ENCODE measurements around the gene ARCN1.

Gene ARCN1

DNA sequence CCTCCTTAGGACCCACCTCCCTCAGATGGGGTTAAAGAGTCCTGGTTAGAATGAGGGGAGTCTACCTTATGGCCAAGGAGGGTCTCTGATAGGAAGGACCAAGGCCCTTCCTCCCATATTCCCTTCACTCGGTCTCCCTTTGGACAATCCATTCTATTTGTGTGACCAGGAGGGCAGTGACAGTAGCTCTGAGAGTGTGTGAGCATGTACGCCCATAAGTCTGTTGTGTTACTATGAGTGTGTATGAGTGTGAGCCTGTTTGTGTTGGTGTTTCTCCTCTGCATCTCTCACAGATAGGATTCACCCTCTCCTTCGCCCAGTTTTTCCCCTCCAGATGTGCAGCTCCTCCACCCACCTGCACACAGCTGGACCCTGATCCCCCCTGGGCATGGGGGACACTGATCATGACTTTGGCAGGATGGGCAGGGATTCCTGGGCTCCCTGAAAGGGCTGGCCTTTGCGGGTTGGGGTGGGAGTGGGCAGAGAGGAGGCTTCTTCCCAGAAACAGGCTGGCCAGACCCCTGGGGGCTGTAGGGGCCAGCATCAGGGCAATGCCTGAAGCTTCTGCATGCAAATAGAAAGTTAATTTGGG, 49.7 kb downstream of the ARCN1 start:
- DNase-seq (ENCODE audit: low read depth) = no peak

DNA sequence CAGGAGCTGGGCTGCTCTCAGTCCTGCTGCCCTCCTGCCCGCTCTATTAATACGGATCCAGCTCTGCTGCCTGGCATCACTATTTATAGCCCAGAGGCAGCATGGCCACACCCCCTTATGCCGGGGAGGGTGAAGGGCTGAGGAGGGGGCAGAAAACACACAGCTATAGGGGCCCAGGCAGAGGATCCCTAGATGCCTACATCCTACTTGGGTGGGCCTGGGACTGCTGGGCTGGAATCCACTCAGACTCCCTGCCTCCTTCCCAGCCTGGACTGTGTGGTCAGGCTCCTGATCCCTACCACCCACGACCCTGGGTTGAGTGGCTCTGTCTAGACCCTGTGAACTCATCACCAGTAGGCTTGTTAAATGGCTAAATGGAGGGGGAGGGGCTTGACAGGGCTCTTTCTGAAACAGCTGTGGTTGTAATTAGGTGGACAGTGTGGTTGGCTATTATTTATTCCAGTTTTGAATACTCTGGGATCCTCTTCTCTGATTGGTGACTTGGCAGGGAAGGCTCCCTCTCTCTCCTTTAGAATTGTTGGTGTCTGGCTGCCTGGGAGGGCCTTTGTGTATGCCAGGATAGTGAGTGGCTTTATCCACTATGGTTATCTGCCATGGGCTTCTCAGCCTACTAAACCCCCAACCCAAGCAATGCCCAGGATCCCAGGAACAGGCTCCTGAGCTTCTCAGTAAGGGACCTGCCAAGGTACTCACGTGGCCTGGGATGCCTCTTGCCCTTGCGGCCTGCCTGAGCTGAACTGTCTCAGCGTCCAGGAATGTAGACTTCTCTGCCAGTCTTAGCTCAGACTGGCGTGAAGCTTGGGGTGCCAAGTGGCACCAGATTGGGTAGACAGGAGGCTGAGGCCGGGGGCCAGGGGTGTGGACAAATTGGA, 50.4 kb downstream of the ARCN1 start:
- no peak for DNase-seq (ENCODE audit: low read depth)

DNA sequence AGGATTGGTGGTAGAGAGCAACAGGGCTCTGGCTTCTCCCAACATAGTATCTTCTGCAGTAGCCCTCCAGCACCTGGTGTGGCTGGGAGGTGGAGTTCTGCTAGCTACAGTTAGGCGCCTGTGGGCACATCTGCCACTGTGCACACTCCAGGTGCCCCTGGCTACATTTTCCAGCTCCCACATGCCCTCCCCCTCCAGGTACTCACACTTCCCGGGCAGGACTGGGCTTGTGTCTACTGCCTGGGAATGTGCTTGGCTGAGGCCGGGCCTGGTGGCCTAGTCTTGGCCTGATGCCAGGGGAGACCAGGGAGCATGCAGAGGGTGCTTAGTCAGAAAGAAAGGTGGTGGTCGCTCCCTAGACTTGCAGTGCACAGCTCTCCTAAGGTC, 51.1 kb downstream of the ARCN1 start:
- DNase-seq (ENCODE audit: low read depth) = no peak

DNA sequence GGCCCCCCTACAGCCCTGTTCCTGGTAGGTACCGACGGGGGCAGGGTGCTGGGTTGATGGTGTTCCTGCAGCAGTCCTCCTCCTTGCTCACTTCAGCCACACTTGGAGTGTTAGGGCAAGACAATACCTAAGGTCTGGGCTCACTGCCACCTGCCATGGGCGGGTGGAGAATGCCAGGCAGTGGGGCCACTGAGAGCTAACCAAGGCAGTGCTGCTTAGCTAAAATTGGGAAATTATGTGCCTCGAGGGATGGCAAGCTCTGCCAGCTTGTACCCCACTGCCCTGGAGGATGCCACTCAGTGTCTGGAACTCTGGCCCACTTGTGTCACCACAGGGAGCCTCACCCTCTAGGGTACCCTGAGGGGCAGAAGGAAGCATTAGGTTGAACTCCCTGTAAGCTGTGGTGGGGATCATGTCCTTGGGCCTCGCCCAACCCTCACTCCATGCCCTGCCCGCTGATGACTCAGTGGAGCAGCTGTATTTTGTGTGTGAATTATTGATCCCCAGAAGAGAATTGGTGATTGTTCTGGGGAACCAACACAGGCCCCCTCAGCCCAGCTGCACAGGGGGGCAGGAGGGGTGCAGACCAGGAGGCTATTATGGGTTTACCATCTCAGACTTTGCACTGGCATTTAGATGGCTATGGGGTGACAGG, 53.0 kb downstream of the ARCN1 start:
- DNase-seq (ENCODE audit: low read depth) = no peak

DNA sequence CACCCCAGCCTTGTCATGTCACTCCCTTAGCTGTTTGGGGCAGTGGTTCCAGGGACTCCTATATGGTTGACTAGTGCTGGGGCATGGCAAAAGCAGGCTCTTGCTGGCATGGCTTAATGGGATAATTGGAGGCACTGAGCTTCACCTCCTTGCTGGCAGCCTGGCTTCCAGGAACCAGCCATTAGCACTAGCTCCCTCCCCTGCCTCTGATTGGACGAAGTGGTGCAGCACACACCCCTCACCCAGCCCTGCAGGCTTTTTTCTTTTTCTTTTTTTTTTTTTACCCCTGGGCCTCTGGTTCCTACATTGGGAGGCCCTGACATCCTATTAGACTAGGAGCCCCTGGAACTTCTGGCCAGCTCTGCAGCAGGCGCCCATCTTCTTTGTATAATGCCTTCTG, 53.8 kb downstream of the ARCN1 start:
- no peak for DNase-seq (ENCODE audit: low read depth)

DNA sequence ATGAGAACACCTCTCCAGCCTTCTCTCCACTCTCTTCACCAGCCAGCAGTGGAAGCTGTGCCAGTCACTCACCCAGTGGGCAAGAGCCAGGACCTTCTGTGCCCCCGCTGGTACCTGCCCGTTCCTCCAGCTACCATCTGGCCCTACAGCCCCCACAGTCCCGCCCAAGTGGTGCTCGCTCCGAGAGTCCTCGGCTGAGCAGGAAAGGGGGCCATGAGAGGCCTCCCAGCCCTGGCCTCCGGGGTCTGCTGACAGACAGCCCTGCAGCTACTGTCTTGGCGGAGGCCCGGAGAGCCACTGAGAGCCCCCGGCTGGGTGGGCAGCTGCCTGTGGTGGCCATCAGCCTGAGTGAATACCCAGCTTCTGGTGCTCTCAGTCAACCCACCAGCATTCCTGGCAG, 55.4 kb downstream of the ARCN1 start:
- DNase-seq (ENCODE audit: low read depth) = no peak

DNA sequence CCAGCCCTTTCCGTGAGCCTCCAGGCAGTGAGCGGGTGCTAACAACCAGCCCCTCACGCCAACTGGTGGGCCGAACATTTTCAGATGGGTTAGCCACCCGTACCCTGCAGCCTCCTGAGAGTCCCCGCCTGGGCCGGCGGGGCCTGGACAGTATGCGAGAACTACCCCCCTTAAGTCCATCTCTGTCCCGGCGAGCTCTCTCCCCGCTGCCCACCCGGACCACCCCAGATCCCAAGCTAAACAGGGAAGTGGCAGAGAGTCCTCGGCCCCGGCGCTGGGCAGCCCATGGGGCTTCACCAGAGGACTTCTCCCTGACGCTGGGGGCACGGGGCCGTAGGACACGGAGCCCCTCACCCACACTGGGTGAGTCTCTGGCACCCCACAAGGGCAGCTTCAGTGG, 55.8 kb downstream of the ARCN1 start:
- no peak for DNase-seq (ENCODE audit: low read depth)

DNA sequence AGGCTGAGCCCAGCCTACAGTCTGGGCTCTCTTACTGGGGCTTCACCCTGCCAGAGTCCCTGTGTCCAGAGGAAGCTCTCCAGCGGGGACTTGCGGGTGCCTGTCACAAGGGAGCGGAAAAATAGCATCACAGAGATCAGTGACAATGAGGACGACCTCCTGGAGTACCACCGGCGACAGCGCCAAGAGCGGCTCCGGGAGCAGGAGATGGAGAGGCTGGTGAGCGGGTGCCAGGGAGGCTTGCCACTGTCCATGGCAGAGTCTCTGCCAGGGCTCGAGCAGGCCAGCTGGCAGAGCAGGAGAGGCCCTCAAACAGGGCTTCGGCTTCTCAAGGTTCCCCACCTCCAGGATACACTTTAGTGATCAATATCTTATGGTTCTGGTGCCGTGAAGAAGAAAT, 56.2 kb downstream of the ARCN1 start:
- DNase-seq (ENCODE audit: low read depth) = no peak

DNA sequence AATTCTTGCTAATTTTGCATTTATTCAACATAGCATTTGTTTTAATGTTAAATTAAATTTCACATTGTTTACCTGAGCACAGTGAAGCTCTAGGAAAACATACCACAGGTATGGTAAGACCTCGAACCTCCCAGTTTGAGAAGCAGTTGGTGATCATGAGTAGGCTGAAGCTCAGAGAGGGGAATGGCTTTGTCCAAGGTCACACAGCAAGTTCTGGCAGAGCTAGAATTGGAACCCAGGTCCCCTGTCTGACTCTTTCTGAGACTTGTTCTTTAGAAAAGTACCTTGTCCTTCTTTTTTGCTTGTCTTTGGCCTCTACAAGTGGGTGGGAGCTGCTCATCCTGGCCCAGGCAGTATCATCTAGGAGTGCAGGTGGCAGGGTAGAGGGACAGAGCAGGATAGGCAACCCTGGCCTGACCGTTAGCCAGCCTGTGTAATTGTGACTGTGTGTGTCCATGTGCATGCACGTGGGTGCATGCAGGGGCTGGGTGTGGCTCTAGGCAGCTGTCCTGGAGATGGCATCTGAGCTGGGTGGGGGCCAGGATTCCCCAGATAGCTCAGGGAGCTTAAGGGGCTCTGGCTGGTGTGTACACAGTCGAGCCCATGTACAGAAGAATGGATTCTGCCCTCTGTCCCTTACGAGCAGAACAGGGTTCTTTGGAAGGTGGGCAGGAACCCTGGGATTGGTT, 56.8 kb downstream of the ARCN1 start:
- DNase-seq (ENCODE audit: low read depth) = no peak

DNA sequence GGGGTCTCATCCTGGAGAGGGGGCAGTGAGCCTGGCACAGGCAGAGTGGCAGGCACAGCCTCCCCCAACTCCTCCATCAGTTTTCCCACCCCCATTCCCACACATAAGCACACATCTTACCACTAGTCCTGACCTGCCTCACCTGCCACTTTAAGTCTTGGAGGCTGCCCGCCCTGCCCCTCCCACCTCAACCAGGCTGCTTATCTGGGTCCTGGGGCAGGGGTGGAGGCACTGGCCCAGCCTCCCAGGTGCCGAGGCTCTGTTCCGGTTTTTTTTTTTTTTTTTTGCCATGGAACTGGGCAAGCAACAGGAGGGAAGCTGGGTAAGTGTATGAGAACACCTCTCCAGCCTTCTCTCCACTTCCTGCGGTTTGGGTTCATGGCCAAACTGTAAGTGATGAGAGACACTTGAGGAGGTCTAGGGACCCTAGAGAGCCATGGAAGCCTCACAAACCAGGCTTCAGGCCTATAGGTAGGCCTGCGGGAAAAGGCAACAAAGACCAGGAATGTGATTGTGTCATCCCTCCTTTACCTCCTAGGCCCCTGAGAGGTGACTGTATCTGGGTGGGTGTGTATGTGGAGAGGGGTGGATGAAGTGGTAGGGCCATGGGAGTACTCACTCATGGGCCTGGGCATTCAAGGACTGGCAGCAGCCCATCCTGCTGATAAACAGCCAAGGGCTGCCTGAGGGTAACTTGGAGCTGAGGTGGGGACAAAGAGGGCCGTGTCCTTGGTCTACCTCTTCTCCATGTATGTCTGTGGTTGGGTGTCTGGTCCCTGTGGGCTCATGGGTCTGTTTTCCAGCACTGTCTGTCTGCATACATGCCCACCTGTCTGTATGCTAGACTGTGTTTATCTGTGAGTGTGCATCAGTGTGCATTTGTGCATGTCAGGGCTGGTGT, 57.8 kb downstream of the ARCN1 start:
- no peak for DNase-seq (ENCODE audit: low read depth)

DNA sequence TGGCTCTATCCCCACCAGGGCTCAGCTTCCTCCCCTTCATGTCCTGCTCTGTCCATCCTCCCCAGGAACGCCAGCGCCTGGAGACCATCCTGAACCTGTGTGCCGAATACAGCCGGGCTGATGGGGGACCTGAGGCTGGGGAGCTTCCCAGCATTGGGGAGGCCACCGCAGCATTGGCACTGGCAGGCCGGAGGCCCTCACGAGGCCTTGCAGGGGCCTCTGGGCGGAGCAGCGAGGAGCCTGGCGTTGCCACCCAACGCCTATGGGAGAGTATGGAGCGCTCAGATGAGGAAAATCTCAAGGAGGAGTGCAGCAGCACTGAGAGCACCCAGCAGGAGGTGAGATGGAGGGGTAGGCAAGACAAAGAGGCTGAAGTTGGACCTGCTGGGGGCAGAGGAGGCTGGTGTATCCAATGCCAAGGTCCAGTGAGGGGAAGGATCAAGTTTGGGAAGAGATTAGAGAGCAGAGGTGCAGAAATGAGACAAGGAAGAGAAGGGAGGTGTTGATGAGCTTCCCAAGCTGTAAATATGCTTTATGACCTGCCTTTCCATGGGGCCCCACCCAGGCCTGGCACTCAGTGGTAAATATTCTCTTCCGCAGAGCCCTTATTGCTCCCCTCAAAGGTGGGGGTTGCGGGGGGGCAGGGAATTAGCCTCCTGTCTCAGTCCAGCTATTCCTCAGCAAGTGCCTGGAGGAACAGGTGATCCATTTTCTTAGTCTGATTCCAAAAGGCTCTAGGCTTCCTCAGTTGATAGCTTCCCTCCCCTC, 59.1 kb downstream of the ARCN1 start:
- DNase-seq (ENCODE audit: low read depth) = no peak

DNA sequence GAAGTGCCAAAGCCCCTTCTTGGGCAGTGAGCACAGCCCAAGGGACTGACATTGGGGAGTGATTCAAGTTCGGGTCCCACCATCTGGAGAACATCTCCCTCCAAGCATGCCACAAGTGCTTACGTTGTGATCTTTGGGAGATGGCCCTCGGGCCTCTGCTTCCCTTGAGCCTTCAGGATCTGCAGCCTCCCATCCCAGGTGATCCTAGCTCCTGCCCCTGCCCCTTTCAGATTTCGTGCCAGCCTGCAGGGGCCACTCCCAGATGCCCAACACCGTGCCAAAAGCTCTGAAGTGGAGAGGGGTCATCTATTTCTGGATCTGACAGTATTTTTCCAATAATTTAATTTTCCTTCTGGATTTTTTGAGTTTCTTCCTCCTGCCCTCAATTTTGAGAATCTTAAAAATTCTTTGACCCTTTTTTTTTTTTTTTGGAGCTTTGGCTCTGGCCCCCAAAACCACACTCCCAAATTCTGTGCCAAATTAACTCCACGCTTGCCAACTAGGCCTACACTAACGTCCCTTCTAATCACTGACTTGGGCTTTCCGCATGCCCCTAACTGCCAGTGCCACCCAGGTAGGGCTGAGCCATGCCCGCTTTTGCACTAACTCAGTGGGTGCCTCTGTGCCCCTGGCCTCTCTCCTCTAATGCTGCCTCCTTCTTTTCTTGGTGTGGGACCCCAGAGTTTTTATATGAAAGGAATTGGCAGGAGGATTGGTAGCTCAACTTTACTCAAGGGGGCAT, 60.5 kb downstream of the ARCN1 start:
- no peak for DNase-seq (ENCODE audit: low read depth)

DNA sequence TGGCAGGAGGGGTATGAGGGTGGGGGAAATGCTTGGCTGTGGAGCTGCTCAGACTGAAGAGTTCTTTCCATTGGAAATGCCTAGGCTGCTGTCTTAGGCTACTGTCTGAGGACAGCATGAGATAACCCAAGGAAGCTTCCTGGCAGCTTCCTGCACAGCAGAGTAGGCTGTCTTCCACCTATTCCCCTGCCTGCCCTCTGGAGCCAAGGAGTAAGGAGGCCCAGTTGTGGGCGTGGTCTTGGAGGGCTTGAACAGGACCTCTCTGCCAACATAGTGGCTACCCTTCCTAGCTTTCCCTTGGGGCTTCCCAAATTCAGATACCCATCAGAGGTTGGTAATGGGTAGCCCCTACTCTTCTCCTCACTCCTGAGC, 61.1 kb downstream of the ARCN1 start:
- DNase-seq (ENCODE audit: low read depth) = no peak

DNA sequence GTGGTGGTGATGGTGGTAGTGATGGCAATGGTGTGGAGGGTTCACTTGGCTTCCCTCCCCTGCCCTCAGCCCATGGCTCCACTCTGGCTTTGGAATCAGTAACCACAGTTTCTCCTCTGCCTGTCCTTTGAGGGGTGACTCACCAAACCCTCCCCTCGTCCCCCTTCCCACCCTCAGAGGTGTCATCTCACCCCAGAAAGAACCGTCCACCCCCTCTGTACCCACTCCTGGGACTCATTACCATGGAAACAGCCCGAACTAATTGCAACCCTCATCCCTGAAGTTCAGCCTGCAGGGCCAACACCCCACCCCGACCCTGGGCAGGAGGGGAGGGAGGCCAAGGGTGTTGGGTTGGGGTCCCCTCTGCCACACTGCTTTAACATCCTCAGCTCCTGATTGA, 61.8 kb downstream of the ARCN1 start:
- DNase-seq (ENCODE audit: low read depth) = no peak

DNA sequence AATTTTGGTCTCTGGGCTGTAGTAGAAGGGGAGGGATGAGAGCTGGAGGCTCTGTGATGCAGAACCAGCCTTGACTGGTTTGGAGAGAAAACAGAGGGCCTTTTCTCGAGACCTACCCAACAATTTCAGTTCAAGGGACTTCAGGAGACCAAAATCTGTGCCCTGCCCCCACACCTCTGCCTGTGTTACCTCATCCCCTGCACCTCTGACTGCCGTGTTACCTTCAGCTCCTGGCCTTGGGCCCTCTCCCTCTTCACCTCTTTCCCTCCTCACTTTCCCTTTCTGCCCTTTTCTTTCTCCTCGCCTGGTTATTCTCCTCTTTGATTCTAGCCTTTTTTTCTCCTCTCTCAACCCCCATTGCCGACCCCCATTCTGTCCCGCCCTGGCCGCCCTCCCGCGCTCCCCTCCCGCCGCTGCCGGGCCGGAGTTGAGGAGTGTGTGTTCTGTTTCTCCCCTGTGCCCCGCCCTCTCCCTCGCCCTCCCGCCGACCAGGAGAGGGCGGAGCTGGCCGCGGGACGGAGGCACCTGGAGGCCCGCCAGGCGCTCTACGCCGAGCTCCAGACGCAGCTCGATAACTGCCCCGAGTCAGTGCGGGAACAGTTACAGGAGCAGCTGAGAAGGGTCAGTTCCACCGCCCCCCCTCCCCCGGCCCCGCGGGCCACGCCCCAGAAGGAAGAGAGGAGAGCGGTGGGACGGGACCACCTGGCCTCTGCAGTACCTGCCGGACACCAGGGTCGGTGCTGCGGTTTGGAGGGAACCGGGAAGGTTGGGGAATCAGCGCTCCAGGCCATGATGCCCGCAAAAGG, 62.4 kb downstream of the ARCN1 start:
- DNase-seq (ENCODE audit: low read depth) = no peak

DNA sequence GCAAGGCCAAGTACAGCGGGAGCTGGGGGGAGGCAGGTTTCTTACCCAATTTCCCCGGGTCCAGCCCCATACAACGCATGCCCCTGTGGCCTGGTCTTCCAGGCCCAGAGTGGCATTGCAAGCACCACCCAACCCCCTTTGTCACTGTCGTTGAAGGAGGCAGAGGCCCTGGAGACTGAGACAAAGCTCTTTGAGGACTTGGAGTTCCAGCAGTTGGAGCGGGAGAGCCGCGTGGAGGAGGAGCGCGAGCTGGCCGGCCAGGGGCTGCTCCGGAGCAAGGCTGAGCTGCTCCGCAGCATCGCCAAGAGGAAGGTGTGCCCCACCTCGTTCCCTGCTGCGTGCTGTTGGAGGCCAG, 63.0 kb downstream of the ARCN1 start:
- no peak for DNase-seq (ENCODE audit: low read depth)

DNA sequence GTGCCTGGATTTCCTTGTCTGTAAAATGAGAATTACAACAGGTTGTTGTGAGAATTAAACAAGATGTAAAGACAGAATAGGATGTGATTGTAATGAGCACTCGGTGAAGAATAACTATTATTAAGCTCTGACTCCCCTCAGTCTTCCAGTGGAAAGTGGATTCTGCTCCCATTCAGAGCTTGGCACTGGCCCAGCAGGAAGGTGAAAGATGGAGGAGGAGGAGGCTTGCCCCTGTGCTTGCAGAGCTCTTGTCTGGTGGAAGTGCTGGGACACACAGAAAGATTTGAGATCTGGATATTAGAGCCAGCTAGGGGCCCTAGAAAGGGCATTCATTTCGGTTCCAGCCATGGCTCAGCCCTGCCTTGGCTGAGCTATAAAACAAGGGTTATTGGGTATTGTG, 63.4 kb downstream of the ARCN1 start:
- DNase-seq (ENCODE audit: low read depth) = no peak

DNA sequence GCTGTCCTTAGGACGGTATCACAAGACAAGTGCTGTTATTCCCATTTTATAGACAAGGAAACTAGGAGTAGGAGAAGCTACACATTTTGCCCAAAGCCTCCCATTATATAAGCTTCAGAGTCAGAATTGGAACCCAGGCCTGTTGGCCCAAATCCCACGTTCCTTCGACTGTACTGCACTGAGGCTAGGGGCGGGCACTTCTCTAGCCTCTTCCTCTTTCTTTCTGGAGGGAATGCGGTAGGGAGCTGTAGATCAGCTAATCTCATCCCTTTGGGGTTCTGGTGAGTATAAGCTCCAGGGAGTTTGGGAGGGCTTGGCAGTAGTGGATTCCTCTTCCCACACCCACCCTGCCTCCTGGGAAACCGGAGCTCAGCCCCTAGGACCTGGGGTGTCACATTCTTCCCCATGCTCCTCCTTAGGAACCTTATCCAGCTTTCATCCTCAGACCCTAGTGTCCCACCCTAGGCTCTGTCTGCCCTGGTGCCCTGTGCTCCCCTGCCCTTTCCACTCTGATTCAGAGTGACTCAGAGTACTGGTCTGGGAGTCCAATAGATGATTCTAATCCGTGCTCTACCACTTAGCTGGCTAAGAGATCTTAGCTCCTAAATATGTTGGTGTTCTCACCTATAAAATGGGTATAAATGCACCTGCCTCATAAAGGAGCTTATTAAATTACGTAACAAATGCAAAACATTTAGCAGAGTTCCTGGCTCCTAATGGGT, 64.5 kb downstream of the ARCN1 start:
- DNase-seq (ENCODE audit: low read depth) = no peak

DNA sequence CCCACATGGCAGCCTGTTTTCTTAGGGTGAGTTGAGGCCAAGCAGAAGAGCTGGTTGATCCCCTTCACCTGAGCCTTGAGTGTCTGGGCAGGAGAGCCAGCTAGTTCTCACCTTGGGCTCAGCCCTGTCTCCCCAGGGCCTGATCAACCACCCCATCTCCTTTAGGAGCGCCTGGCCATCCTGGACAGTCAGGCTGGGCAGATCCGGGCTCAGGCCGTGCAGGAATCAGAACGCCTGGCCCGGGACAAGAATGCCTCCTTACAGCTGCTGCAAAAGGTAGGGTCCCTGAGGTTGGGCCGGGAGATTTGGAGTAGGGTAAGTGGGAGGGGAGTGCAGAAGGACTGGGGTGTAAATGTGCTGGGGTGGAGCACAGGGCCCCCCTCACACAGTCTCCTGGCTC, 66.5 kb downstream of the ARCN1 start:
- no peak for DNase-seq (ENCODE audit: low read depth)
